ENCODE measurements around the gene AMOTL1.

DNA sequence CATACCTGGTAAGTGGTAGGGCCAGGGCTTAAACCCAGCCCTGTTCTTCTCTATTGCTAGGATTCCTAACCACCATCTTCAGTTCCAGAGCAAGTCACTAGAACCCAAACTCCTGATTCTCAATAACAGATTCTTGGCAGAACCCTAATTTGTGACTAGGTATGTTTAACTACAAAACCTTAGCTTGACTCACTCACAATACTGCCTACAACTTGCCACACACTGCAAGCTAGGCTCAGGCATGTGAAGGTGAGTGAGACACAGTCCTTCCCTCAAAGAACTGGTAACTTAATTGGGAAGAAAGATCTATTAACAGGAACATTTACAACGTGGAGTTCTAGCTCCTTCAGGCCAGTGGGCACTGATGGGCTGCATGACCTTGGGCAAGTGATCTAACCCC, 14.5 kb upstream of the AMOTL1 start:
- TF ChIP-seq PKNOX1 (IDR thresholded peaks at IDR 0.05), result no peak
- TF ChIP-seq SP1 (IDR thresholded peaks at IDR 0.05), result no peak
- TF ChIP-seq BHLHE40 (IDR thresholded peaks at IDR 0.05; ENCODE audit: borderline replicate concordance), result no peak
- TF ChIP-seq LEF1 (IDR thresholded peaks at IDR 0.05; ENCODE audit: borderline replicate concordance), result no peak
- no peak for TF ChIP-seq NFRKB (IDR thresholded peaks at IDR 0.05)
